A549 treated with AZD9567 at 1 μM for 4 hours (cell line): Measurements from ENCODE around the gene MORN1. TPM values are rescaled to one million over a fixed set of nuclear protein-coding genes. Genes with fewer than 3 reads are reported as not detected.

Source experiments
- total RNA-seq: library from RNA; stranded (reverse); fragments of 200-300 nt; extraction: Qiagen RNA extraction; gene quantifications from 5 replicates; pipeline ENCODE4 v1.2.3, GENCODE V29; 2022; ENCODE audit not compliant: insufficient read depth

Gene MORN1
- total RNA-seq, result 3.7 to 6.7 TPM (median 6.4 TPM) in 5 replicates

DNA sequence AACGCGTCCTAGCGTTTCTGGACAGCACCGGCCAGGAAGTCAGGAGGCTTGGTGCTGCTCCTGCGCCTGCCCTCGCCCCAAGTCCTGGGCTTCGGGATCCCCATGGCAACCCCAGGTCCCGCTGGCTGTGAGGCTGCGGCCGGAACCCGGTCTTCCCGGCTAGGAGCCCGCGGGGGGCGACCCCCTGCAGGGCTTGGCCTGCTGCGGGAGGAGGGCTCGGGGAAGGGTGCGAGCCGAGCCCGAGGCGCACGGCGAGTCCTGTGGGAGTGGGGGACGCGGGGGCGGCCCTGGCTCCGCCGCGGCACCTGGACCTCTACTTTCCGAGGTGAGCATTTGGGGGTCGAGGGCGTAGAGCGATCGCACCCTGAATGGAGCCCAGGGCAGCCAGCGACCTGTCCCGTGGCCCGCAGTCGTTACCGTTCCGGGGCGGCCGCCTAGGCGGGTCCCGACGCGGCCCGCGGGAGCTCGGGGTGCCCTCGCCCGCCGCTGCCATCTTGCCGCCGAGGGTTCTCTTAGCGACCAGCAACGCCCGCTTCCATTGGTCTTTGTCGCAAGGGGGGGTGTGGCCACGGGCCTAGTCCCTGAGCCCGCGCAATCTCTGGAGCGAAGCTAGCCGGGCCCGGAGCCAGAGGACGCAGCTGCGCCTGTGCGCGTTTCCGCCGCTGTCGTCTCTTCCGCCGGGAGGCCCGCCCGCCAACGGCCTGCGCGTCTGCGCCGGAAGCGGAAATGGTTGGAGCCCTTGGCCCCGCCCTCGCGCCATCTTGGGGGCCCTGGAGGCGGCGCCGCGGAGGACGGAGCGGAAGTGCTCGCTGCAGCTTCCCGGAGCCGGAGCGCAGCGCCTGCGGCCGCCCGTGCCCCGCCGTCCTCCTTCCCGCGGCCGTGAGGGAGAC is at the start of gene MORN1, which contains the start of gene RER1:
MORN1 (minus strand) TSS at position 514 of the 890 bp plus-strand sequence; CDS start at position 493, 21 bp downstream.
RER1 (plus strand) TSS at position 801 of the 890 bp plus-strand sequence. CDS start 3,950 bp downstream, outside the sequence.

DNA sequence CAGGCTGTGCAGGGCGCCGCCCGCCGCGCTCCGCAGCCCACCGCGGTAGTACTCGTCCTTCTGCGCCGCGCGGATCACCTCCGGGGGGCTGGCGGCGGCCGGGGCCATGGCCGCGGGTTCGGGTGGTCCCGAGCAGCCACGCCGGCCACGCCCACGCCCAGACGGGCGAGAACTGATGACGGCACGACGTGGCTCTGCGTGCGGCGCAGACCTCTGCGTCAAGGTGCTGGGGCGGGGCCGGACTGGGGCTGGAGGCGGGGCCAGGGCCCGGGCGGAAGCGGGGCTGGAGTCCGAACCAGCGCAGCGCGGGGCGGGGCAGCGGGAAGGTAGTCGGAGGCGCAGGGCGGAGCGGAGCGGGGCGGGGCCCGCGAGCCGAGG is 21.0 kb upstream of the MORN1 start, which contains the start of gene PEX10:
PEX10 (minus strand) TSS at position 170 of the 378 bp plus-strand sequence; CDS start at position 108, 62 bp downstream.

Other genes starting within 250 kb of the MORN1 start
- 42.1 to 57.3 TPM (median 56.1 TPM) in 5 replicates for gene FAAP20, start 196.8 kb downstream of the MORN1 start, total RNA-seq
- 26.2 to 28.0 TPM (median 26.9 TPM) in 5 replicates for gene SKI, start 163.2 kb downstream of the MORN1 start, total RNA-seq
- gene RER1, start 287 bp upstream of the MORN1 start, total RNA-seq, result 78.9 to 122 TPM (median 120 TPM) in 5 replicates
- gene PEX10, start 21.0 kb upstream of the MORN1 start, total RNA-seq, result 12.3 to 25.0 TPM (median 23.0 TPM) in 5 replicates
- gene PLCH2, start 84.7 kb upstream of the MORN1 start, total RNA-seq, result 0.22 to 0.31 TPM (median 0.24 TPM) in 4 of 5 replicates, not detected in the other
- 8.1 to 13.2 TPM (median 11.9 TPM) in 5 replicates for gene PANK4, start 135.0 kb upstream of the MORN1 start, total RNA-seq
- not detected in 5 replicates for gene HES5, start 138.7 kb upstream of the MORN1 start, total RNA-seq
- gene TNFRSF14, start 164.8 kb upstream of the MORN1 start, total RNA-seq, result 0.08 to 0.22 TPM (median 0.16 TPM) in 4 of 5 replicates, not detected in the other
- gene PRXL2B, start 195.2 kb upstream of the MORN1 start, total RNA-seq, result 20.4 to 26.5 TPM (median 25.0 TPM) in 5 replicates
- gene MMEL1, start 241.5 kb upstream of the MORN1 start, total RNA-seq, result 0.08 to 0.20 TPM in 2 of 5 replicates, not detected in the others